Thyroid gland (tissue), 4 donors: ENCODE measurements around the gene CDC123.

ENCODE experiments used
- POLR2A ChIP-seq, 2 donors: fragments of 450-650 bp; IDR thresholded peaks; one replicate each; pipeline ENCODE4 v1.6.1; 2017; ENCODE audit warnings: antibody characterized with exemption in 2 of 2, mild to moderate bottlenecking in 2 of 2, moderate library complexity in 1 of 2
- TF ChIP-seq, protein P1 (sequence below), 6 experiments: fragments of 200-600 bp in 3 of 6; fragments of 450-650 bp in 3 of 6; sonication (generic) in 3 of 6; IDR thresholded peaks; one replicate each; pipeline ENCODE4 v1.5.1; 2016 to 2019; ENCODE audit warnings: antibody characterized with exemption in 6 of 6, mild to moderate bottlenecking in 2 of 6, inconsistent platforms in 1 of 6, moderate library complexity in 1 of 6

DNA sequence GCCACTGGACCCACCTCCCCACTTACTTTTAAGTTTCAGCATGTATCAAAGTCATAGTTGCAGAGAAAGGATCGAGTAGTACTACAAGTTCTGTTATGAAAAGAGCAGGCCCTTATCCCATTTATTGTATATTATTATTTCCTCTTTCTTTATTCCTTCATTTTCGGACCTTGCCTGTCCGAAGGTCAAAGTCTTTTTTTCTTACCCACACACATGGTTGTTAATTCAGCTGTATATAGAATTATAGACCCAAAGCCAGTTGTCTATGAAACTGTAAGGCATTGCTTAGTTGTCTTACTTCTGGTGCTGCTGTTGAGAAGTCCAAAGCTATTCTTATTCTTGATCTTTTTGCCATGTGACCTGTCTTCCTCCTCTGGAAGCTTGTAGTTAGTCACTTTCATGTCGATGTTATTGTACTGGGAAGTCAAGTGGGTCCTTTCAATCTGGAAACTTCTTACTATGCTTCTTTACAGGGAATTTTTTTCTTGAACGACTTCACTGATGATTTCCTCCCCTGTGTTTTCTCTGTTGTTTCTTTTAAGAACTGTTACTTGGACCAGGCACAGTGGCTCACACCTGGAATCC, 8.6 kb upstream of the CDC123 start:
- TF ChIP-seq POLR2A (IDR thresholded peaks at IDR 0.05) = no peak
- TF ChIP-seq, protein P1, sequence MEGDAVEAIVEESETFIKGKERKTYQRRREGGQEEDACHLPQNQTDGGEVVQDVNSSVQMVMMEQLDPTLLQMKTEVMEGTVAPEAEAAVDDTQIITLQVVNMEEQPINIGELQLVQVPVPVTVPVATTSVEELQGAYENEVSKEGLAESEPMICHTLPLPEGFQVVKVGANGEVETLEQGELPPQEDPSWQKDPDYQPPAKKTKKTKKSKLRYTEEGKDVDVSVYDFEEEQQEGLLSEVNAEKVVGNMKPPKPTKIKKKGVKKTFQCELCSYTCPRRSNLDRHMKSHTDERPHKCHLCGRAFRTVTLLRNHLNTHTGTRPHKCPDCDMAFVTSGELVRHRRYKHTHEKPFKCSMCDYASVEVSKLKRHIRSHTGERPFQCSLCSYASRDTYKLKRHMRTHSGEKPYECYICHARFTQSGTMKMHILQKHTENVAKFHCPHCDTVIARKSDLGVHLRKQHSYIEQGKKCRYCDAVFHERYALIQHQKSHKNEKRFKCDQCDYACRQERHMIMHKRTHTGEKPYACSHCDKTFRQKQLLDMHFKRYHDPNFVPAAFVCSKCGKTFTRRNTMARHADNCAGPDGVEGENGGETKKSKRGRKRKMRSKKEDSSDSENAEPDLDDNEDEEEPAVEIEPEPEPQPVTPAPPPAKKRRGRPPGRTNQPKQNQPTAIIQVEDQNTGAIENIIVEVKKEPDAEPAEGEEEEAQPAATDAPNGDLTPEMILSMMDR (IDR thresholded peaks at IDR 0.05) = no peak
